Cardiac muscle cell (in vitro differentiated cells and primary cell): ENCODE results near the gene LRRC75B. TPM values are rescaled to one million over a fixed set of nuclear protein-coding genes. Genes with fewer than 3 reads are reported as not detected.

Experiments used
- DNase-seq, 2 donors: peaks; one replicate each; pipeline versions ENCODE4 v3.0.0 to v3.0.0-alpha.2; 2010 to 2017; ENCODE audit warnings: low read depth in 1 of 2, low spot score in 1 of 2
- H3K27ac ChIP-seq: fragments of 200-600 bp; sonication (generic); 2 replicates; pipeline ENCODE4 v1.5.1; 2016
- H3K27me3 ChIP-seq: fragments of 200-600 bp; sonication (generic); 2 replicates; pipeline ENCODE4 v1.6.0; 2016; ENCODE audit warnings: control low read depth
- H3K36me3 ChIP-seq: fragments of 200-600 bp; sonication (generic); 2 replicates; pipeline ENCODE4 v1.5.1; 2016; ENCODE audit warnings: control low read depth
- H3K4me1 ChIP-seq: fragments of 200-600 bp; sonication (generic); 2 replicates; pipeline ENCODE4 v1.8.1; 2017; ENCODE audit warnings: low read depth, mild to moderate bottlenecking, mixed run types
- H3K4me3 ChIP-seq: fragments of 200-600 bp; sonication (generic); 2 replicates; pipeline ENCODE4 v1.5.1; 2016; ENCODE audit warnings: mild to moderate bottlenecking
- H3K9me3 ChIP-seq: fragments of 200-600 bp; sonication (generic); 2 replicates; pipeline ENCODE4 v1.5.1; 2017; ENCODE audit warnings: low read depth, mild to moderate bottlenecking, control low read depth
- polyA plus RNA-seq: library from polyadenylated mRNA; unstranded; fragments of >200 nt; fragmentation: Nextera tagmentation; extraction: Ambion mirVana; gene quantifications from 2 replicates; pipeline ENCODE4 v1.2.1, GENCODE V29; 2016
- total RNA-seq: library from RNA; depleted of rRNA; stranded (reverse); fragments of >200 nt; gene quantifications from 2 replicates; pipeline ENCODE4 v1.2.3, GENCODE V29; 2016
- TF ChIP-seq, protein P1 (sequence below): IDR thresholded peaks from 2 replicates; pipeline ENCODE4 v1.5.1; 2012; ENCODE audit warnings: low read depth, mild to moderate bottlenecking, low read length

LRRC75B gene
- total and polyA plus RNA-seq, 2 experiments from 2014 or later: 42.4 to 48.4 TPM

DNA sequence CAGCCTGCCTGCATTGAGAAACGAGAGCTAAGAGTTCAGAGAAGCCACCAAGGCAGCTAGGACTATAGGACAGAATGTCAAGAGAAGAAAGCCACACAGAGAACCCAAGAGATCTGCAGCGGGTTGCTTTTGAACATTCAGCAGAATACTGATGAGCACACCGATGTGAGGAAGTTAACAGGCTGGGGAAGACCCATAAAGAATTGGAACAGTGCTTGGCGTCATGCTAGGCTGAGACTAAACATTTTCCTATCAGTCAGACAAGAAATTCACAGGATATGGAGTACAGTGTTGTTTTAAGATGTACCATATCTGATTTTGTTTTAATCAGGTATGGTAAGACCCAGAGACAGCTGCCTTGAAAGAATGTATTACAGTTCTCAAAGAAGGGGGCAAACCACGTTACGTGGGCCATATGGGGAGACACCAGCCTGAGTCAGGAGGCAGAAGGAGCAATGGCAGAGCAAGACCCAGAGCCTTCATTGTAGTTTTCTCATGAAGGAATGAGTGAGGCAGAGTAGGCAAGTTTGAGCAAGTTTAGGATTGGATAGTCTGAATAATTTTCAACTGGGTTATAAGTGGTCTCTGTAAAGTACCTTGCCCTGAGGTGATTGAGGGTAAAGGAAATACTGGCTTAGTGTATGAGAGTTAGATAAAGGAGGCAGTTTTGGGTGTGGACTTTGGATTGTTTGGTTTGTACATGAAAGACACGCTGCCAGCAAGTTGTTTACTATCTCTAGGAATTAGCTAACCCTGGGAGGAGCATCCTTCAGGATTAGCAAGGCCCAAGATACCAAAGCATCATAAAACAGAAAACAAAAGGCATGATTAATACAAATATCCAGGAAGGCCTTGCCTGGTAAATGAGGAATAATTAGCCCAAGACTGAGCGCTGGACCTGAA is 14.3 kb downstream of the LRRC75B start:
- no peak for DNase-seq
- H3K27me3 ChIP-seq: no peaks in the 10 kb centered on the region
- H3K4me3 ChIP-seq: no peak overlapping the region
- peak overlapping the region; percentile 17 for H3K27ac ChIP-seq
- peaks cover 16% of the 10 kb centered on the region for H3K36me3 ChIP-seq
- H3K9me3 ChIP-seq: no peaks in the 10 kb centered on the region
- peaks cover 6% of the 10 kb centered on the region for H3K4me1 ChIP-seq
- TF ChIP-seq, protein P1, sequence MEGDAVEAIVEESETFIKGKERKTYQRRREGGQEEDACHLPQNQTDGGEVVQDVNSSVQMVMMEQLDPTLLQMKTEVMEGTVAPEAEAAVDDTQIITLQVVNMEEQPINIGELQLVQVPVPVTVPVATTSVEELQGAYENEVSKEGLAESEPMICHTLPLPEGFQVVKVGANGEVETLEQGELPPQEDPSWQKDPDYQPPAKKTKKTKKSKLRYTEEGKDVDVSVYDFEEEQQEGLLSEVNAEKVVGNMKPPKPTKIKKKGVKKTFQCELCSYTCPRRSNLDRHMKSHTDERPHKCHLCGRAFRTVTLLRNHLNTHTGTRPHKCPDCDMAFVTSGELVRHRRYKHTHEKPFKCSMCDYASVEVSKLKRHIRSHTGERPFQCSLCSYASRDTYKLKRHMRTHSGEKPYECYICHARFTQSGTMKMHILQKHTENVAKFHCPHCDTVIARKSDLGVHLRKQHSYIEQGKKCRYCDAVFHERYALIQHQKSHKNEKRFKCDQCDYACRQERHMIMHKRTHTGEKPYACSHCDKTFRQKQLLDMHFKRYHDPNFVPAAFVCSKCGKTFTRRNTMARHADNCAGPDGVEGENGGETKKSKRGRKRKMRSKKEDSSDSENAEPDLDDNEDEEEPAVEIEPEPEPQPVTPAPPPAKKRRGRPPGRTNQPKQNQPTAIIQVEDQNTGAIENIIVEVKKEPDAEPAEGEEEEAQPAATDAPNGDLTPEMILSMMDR: no peak

DNA sequence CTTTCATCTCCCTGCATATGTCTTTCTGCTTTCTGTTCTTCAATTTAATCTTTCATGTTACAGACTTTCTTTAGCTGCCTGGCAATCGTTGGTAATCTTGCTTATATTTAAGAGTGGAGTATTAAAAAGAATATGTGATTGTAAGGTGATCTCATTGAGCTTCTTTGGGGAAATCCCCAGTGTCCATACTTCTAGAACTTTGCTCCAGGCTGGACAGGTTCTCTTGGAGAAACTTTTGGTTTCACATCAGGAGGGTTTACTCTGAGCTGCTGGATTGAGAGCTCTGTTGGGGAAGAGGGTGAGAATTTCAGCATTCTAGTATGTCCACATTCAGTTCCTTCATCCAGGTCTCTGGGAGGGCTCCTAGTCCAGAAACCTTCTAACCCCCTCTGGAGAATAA is 16.1 kb downstream of the LRRC75B start:
- Histone ChIP-seq H3K36me3 (peaks cover 31% of the 10 kb centered on the region), H3K4me3 (no peak overlapping the region), H3K27me3 (no peaks in the 10 kb centered on the region), H3K4me1 (no peaks in the 10 kb centered on the region), H3K27ac (peak overlapping the region; percentile 4), H3K9me3 (no peaks in the 10 kb centered on the region)
- no peak for DNase-seq
- TF ChIP-seq, protein P1: no peak

DNA sequence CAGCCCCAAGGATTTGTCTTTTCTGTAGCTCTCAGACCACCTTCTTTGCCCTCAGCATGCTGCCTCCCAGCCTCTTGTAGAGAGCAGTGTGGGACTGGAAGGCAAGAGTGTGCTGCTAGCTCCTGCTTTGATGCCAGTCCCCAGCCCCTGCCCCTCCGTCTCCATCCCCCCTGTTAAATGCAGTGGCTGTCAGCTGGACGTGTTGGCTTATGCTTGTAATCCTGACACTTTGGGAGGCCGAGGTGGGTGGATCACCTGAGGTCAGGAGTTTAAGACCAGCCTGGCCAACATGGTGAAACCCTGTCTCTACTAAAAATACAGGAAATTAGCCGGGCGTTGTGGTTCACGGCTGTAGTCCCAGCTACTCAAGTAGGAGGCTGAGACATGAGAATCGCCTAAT is 21.6 kb downstream of the LRRC75B start:
- TF ChIP-seq, protein P1: no peak
- Histone ChIP-seq H3K36me3 (peaks cover 52% of the 10 kb centered on the region), H3K27me3 (no peaks in the 10 kb centered on the region), H3K9me3 (no peaks in the 10 kb centered on the region), H3K4me3 (no peak overlapping the region), H3K27ac (no peak overlapping the region), H3K4me1 (no peaks in the 10 kb centered on the region)
- DNase-seq: no peak

DNA sequence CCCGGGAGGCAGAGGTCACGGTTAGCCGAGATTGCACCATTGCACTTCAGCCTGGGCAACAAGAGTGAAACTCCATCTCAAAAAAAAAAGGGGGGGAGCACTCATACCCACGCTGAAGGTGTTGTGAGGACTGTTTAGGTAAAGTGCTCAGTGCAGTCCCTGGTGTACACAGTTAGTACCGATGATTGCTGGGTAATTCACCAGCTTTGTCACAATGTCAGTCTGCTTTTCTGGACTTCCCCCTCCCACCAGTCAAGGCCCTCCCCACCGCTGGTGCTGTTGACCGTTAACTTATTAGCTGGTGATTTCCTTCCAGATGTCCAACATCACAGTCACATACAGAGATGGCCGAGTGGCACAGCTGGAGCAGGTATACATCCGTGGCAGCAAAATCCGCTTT is 25.2 kb downstream of the LRRC75B start:
- TF ChIP-seq, protein P1: no peak
- peaks cover 31% of the 10 kb centered on the region for H3K36me3 ChIP-seq

GRCh38 chr22:24566899-24567511 is 25.9 kb downstream of the LRRC75B start:
- H3K4me3 ChIP-seq: no peak overlapping the region
- H3K36me3 ChIP-seq: peaks cover 26% of the 10 kb centered on the region

More for the DNA sequence above, 25.2 kb downstream of the LRRC75B start:
- no peak for DNase-seq
- Histone ChIP-seq H3K4me1 (no peaks in the 10 kb centered on the region), H3K27ac (no peak overlapping the region), H3K4me3 (no peak overlapping the region), H3K27me3 (no peaks in the 10 kb centered on the region), H3K9me3 (no peaks in the 10 kb centered on the region)

More at GRCh38 chr22:24566899-24567511, 25.9 kb downstream of the LRRC75B start:
- no peaks in the 10 kb centered on the region for H3K4me1 ChIP-seq
- TF ChIP-seq, protein P1: no peak
- H3K9me3 ChIP-seq: no peaks in the 10 kb centered on the region
- peak overlapping the region; percentile 50 for H3K27ac ChIP-seq
- no peaks in the 10 kb centered on the region for H3K27me3 ChIP-seq
- peak; percentile 3 to 18 for DNase-seq
